HG02973 (cell line): Measurements from ENCODE around the gene CS.

ENCODE experiments used
- ATAC-seq: cut with Tn5 transposase; IDR thresholded peaks from one replicate; pipeline ENCODE4 v1.9.1; 2021; ENCODE audit warnings: moderate library complexity; ENCODE audit not compliant: unreplicated experiment

Gene CS

GRCh38 chr12:56221757-56222530 lies 78.2 kb downstream of the CS start, which contains the start of gene RNF41:
RNF41 (minus strand) TSS chr12:56221922; CDS start chr12:56214047, 7,875 bp downstream.
- ATAC-seq = peak; percentile 73
